ENCODE measurements around the gene MOB3A.

MOB3A gene

DNA sequence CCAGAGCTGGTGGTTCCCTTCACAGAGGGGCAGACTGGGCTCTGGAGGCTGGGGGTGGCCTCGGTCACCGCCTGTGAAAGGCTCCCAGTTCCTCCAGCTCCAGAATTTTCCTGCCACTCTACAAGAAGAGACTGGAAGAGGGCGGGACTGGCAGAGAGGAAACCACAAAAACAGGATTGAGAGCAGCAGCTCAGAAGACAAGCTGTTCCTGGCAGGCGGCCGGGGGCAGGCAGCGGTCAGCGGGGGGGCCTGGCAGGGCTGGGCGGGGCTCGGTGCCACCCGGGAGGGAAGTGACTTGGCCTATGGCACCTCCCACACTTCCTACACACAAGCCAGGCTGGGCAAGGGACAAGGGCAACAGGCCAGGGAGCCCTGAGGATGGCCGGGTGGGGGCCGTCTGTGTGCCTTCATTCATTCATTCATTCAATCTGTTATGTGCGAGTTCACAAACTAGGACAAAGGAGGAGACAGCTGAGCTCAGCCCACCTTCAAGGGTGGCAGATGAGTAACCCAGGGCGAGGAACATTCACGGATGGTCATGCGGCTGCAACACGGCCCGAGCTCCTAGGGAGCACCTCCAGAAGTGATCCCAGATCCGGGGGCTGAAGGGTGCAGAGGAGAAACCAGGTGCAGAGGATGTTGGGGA lies 63.7 kb downstream of the MOB3A start:
- DNase-seq, result no peak

DNA sequence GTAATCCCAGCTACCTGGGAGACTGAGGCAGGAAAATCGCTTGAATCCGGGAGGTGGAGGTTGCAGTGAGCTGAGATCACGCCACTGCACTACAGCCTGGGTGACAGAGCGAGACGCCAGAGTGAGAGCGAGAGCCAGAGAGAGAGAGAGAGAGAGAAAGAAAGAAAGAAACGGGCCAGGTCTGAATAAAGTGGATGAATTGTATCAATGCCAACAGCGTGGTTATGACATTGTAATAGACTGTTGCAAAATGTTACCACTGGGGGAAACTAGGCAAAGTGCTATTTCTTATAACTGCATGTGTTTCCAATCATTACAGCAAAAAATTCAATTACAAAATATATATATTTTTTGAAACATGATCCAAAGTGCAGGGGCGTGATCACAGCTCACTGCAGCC lies 68.8 kb downstream of the MOB3A start:
- no peak for DNase-seq

DNA sequence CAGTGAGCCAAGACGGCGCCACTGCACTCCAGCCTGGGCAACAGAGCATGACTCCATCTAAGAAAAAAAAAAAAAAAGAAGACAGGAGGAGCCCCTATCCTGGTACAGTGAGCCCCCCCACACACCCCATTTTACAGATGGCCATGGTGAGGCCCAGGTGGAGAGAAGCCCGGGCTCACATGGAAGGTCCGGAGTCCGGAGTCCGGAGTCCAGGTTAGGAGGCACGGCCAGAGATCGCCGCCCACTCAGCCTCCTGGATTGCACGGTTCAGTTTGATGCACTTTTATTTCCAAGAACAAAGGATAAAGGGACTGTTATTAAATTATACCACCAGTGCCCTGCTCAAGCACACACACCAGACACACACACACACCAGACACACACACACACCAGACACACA lies 69.4 kb downstream of the MOB3A start:
- DNase-seq, result no peak

DNA sequence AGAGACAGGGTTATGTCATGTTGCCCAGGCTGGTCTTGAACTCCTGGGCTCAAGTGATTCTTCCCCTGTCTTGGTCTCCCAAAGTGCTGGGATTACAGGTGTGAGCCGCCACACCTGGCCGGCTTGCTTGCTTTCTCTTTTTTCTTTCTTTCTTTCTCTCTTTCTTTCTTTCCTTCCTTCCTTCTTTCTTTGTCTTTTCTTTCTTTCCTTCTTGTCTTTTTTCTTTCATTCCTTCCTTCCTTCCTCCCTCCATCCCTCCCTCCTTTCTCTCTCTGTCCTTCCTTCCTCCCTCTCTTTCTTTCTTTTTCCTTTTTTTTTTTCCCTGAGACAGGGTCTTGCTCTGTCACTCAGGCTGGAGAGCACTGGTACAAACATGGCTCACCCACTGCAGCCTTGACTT lies 73.8 kb downstream of the MOB3A start:
- DNase-seq, result no peak

DNA sequence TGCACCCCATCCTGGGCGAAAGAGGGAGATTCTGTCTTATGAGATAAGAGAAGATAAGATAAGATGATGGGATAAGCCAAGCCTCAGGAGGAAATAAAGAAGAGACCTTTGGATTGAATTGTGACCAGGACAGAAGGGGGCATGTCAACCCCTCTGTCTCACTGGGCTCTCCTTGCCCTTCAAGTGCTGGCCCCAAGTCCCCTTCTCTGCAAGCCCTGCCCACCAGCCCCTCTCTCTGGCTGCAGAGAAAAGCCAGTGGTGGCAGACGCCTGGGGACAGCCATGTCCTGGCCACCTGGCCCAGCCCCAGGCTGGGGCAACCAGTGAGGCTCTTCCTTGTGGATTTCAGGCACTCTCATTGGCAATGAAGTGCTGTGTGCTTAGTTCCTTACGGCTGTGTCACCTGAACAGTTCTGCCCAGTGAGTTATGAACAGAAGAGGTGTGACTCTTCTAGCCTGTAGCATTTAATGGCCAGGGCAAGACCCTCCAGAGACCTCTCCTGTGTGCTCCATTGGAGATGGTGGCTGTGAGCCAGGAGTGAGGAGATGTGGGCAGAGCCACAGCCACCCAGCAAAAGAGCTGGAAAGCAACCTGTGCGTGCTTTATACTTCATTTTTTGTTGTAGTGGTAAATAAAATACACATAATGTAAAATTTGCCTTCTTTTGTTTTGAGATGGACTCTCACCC lies 74.5 kb downstream of the MOB3A start:
- no peak for DNase-seq
